Stimulated activated CD4-positive, alpha-beta T cell treated with anti-CD3 and anti-CD28 coated beads, Interleukin-15, amount 100 ng/mL, for 24 hours (primary cell): ENCODE measurements around the gene ABLIM1.

ENCODE experiments used
- DNase-seq: peaks from one replicate; pipeline ENCODE4 v3.0.0-alpha.2; 2020

ABLIM1 gene

DNA sequence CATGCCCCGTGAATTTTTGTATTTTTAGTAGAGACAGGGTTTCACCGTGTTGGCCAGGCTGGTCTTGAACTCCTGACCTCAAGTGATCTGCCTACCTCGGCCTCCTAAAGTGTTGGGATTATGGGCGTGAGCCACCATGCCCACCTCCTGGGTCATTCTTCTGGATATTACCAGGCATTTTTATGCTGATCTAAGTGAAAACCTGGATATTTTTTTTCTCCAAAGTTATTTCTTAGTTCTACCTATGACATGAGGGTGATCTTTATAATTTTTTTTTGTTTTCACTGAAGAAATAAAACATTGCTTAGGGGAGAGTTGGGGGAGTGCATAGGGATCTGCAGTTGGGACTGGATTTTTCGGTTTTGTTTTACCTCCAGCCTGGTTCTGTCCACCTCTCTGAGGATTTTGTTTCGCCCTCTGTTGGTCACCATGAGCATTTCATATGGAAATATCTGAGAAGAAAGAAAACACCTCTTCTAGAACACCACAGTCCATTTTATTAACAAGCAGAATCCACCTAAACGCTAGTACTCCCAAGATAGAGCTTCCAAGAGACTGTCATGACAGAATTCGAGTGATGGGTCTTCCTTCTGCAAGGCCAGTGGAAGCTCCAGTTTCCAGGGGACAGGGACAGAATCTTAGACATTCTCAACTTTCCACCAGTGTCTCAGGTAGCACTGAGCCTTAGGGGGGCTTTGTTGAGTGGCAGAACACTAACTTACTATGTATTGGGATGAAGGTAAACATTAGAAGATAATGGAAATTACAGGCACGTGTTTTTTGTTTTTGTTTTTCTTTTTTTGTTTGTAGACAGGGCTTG lies 220.4 kb downstream of the ABLIM1 start:
- no peak for DNase-seq

DNA sequence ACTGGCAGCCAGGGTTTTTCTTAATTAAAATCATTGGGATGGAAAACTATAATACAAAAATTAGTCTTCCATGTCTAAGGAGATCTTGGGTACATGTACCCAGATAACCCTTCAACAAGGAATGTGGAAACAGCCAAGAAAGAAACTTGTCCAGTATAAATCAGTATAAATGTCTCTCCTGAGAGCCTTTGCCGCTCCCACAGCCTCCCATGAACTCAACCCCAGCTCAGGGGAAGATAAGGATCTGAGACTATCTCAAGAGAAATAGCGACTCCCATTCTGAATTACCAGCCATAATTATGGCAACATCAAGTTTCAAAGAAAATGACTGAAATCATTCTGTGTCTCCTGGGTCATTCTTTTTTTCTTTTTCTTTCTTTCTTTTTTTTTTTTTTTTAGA lies 221.1 kb downstream of the ABLIM1 start:
- DNase-seq = no peak

DNA sequence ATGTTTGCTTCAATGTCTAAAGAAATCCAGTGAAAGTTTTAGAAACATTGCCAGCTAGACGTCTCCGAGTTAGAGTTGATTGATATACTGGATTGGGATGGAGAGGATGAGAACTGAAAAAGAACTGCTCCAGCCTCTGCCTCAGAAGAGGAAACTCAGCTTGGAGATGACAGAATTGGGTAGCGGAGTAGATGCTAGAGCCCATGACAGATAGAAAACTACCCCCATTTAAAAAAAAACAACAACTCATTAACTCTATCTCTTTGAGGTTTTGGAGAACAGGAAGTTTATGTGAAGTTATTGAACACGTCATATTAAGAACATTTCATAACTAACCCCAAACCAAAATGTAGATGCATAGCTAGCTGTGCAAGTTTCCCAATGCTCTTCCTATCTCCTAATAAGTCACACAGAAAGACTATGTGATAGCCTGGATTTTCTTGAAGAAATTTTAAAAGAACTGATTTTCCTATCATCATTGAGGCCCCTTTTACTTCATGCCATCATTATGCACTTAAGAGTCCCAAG lies 225.4 kb downstream of the ABLIM1 start:
- no peak for DNase-seq

DNA sequence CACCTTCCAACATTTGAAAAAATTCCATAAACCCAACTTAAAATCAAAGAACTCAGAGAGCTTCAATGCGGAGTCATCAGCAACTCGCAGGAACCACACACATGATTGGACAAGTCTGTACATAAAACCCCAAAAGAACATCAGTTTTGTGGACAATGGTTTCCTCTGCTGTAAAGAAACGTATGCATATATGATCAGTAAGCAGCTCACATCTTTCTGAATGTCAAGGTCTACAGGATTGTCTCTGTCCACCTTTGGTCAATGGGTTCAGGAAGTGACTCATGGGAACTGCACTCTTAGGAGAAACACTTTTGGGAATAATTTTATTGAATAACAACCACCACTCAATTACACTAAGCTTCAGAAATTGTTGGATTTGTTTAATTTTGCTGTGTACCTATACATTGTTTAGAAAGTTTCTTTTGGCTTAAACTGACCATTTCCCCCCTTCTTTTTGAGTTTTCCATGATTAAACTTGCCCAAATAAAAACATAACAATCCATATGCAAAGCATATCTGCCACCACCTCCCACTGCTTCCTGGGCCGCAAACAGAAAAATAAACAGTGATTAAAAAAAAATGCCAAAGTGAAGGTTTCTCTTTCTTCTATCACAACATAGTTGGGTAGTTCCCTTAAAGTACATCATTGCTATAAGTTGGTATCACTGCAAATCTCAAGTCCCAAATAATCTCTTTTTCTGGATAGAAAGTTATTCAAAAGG lies 226.5 kb downstream of the ABLIM1 start:
- DNase-seq = no peak

DNA sequence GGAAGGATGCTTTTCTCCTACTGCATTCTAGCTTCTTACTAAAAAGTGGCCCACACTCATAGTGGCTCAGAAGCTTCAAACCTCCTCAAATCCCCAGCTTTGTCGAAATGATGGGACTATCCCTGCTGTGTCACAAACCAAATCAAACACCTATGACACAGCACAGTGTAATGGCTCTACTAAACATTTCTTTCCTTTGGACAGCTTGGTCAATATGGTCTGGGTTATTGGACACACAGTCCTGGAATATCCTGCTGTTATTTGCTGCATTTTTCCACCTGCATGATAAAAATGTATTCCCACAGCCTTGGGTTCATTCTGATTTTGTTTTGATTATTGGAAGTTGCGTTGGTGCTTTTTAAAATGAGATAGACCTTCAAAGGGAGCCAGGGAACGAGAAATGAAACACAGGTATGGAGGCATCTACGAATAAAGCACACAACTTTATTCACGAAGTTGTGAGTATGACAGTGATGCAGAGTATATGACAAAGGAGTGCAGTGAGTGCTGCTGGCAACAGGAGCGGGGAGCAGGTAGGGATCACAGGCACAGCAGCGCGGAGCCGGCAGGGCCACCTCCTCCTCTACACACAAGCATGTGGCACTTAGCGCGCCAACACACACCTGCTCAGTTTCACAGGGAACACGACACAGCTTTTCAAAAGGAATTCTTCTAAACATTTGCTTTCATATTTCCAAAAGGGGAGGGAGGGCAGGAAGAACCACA lies 227.2 kb downstream of the ABLIM1 start:
- no peak for DNase-seq

DNA sequence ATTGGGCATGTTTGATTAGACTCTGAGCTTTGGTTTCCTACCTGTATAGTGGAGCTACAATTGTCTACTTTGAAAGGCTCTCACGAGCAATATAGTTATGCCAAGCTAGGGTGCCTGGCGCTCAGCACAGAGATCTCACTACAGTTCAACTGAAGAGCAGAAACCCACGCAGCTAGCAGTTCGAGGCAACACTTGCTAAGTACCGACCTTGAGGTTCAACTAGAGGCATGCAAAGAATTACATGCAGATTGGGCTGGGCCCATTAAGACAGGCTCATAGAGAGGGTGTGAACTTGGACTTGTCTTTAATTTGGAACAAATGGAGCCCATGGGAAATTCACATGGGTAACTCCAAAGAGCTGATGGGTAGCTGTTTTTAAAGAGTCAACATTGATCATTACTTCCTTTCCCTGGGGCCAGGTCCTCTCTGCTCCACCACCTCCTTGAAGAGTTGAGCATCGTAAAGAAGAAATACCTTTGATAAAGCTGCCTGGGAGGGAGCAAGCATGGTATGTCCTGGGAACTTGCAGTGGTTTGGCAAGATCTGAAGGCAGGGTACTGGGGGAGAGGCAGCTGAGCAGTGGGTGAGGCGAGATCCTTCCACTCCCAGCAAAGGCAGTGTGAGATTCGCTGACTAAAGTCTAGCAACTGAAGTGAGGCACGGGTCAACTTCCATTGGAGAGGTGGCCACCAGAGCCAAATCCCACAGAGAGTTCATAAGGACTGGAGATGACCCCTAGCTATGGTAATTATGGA lies 228.3 kb downstream of the ABLIM1 start:
- DNase-seq = no peak

DNA sequence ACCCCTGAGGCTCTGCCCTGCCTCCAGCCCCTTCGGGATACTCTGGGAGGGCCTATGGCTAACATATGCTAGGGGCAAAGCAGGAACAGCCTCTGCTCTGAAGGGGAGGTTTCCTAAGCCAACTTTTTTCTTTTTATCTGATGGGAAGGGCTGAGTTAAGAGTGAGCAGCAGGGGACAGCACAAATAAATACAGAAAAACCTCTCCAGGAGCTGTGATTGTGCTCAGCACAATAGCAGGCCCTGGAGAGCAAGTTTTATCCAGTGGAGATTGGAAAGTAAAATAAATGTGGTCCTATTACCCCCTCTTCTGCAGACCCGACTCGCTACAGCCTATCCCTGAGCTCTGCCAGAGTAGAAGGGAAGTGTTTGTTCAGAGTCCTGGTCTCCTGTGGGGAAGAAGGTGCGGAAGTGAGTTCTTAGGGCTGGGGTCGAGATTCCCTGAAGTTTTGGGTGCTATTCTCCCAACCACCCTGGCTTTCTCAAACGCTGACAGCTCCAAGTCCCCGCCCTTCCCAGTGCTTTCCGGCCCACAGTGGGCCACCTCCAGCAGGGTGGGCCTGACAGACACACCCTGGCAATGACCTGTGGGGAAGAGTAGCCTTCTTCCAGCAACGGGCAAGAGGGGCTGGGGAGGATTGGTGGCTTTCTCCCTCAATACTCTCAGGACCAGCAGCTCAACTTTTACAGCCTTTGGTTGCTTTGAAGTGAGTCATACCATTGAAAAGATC lies 230.8 kb downstream of the ABLIM1 start:
- DNase-seq = no peak

DNA sequence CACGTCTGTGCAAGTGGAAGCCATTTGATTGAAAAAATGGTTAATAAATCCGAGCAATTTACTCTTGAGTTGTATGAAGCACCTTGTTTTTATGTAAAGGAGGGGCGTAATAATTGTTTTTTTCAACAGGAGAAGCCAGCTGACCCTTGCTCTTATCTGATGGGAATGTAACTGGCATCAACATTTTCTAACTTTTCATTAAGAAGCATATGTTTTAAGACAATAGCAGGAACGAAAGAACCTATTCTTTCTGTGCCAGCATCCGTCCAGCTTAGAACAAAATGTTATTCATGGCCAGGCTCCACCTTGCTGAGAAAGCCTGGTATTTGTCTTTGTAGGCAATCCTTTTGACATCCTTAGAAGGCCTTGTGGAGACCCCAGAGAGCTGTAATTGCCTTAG lies 231.6 kb downstream of the ABLIM1 start:
- DNase-seq = no peak

DNA sequence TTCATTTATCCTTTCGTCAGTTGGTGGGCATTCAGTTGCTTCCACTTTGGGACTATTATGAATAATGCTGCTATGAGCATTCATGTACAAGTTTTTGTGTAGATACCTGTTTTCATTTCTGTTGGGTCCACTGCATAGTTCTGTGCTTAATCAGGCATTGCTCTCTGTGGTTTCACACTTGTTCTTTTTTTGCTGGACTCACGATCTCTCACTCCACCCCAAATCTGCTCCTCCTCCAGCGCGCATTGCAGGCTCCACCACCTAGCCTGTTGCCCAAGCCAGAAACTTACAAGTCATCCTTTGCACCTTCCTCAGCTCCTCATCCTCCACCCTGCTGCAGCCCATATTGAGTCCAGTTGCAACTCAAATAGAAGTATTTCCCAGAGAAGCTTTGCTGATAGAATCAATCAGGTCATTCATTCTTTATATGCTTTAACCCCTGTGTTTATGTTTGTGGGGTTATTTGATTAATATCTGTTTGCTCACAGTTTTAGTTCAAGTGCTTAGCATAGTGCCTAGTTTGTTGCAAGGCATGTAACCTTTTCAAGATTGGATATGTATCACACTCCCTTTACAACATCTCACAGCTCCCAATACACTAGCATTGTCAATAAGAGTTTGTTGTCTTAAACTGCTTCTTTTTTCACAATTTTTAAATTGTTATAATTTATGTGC lies 237.1 kb downstream of the ABLIM1 start:
- no peak for DNase-seq

DNA sequence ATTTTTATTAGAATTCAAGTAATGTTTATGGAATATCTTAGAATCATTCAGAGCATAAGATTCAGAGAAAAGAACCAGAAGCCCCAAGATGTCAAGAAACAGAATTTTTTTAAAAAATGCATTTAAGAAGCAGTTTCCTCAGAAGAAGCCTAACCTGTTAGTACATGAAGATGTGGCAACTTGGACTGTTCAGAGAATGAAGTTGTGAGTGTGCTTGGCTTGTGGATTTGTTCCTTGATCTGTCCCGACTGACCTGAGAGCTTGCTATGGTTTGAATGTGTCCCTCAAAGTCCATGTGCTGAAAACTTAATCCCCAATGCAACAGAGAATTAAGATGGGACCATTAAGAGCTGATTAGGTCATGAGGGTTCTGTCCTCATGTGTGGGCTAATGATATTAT lies 240.0 kb downstream of the ABLIM1 start:
- no peak for DNase-seq

DNA sequence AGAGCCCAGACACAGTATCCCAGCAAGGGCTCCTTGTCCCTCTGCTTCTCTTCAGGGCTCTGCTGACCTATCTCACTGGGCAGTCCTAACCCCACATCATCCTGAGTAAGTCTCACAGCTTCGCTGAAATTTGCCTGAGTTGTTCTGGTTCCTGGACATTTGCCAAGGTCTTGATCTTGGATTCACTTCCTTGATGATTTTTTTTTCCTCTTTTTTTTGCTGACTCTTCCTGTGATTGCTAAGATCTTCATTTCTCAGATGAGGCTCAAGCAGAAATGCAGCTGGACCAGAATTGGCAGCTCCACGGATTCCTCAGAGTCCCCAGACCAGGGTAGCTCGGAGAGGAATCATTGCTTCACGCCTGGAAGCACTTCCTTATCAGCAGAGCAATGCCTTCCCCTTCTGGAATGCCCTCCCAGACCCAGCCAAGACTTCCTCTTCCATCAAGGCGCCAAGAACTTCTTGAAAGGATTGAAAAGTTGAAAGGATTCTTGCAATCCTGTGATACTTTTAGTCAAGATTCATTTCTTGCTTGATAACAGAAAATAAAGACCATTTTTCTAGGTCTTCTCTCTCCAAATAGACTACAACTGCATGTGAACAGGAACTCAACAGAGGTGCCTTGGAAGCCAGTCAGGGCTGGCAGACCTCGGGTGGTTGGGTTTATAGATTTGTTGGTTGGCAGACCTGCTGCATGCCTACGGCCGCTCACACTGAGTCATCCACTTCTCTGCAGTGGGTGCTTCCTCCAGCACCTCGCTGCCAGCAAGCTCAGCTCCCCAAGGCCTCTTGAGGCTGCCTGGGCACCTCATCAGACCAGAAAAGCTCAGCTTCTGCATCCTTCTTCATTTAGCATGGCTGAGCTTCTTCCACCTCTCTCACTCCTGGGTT lies 244.9 kb downstream of the ABLIM1 start:
- DNase-seq = no peak

DNA sequence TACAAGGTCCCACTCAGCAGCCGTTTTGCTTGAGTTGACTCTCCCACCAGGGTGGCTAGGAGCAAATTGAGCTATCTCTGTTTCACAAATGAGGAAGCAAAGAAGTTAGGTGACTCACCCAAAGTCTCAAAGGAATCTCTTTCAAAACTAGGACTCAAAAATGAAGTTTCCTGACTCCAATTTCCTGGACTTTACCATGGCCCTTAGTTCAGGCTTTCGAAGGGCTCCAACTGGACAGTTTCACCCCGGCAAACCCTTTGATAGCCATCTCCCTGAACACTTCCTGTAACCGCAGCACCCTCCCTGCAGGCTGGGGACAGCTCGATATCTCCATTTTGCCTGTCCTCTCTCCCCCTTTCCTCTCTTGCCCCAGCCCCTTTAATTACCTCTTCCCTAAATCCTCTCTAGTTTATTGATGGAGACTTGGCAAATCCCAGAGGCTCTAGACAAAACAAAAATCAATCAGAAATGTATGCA lies 249.1 kb downstream of the ABLIM1 start:
- DNase-seq = no peak

DNA sequence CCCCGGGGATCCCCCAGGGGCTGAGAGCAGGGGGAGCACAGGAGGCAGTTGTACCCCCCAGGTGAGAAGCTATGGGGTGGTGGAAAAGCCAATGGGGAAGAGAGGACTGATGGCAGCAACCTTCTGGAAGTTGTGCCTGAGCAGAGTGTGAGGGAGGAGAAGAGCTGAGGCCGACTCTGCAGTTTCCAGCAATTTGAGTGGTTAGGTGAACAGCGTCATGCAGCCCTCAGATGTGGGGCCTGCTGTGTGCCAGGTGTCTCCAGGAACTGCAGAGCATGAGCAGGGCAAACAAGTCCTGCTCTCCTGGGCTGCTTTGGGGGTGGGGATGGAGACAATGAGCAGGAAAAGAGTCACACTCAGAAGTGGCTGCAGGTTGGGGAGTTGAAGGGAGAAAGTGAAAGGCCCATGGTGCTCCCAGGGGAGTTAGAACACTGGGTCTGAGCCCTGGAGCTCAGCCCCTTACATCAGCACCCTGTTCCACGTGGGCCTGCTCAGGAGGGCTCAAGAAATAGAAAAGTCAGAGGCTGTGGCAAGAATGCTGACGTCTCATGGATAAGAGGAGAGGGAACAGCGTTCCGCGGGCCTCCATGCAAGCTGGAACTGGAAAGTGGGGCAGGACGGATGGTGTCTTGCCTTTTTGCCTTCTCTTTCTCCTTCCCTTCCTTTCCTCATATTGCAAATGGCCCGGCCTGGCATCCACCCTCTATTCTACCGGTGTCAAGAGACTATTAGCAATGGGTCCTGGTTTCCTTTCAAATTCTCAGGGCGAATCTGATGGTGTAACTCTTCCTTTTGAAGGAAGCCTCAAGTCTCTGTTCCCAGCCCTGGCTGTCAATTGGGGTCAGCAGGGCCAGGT lies 249.7 kb downstream of the ABLIM1 start:
- no peak for DNase-seq

DNA sequence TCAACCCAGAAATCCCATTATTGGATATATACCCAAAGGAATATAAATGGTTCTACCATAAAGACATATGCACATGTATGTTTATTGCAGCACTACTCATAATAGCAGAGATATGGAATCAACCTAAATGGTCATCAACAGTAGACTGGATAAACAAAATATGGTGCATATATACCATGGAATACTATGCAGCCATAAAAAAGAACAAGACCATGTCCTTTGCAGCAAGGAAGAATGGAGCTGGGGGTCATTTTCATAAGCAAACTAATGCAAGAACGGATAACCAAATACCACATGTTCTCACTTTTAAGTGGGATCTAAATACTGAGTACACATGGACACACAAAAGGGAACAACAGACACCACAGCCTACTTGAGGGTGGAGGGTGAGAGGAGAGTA lies 251.6 kb downstream of the ABLIM1 start:
- DNase-seq = no peak

DNA sequence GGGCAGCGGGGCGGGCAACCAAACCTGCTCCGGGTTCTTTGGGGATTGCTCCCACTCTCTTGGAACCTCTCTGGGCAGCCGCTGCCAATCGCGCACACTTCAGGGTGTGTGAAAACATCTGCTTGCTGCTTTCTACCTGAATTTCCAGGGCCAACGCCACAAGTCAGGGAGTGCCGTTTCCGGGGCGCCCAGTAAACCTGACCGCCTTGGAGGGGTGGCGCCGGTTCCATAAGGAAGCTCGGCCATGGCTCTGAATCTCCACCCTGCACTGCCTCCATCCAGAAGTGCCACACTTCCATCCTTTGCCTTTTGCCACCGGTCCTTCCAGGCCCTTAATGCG lies 253.1 kb downstream of the ABLIM1 start:
- no peak for DNase-seq

DNA sequence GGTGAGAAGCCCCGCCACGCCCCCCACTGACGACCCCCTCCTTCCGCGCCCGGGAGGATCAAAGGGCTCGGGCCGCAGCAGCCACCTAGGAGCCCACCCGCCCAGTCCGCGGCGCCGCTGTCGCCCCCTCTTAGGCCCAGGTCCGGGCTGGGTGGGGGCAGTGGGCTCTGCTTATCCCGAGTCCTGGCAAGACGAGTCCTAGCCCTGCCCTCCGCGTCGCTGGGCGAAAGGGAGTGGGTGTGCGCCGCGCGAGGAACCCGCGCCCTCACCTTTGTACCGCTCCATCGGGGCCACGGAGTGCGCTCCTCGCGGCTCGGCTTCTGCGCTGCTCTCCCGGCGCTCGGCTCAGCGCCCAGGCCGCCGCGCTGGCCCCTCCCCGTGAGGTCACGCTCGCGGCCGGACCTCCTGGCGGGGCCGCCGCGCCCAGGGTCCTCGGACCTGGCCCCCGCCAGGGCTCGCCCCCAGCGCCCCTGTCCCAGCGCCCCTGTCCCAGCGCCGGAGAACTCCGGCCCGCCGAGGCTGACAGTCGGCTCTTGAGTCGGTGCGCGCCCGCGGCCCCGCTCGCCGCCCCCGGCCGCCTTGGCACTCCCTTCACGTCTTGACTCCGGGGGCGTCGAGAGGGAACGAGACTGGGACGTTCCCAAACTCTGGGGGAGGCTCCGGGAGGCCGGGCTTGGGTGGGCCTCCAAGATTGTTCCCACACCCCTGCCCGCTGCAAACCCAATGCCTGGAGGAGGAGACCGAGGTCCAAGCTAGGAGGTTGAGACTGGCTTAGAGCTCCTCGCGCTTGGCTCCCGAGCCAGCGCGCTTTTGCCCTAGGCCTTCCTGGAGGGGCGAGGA lies 253.7 kb downstream of the ABLIM1 start, which contains the start of gene AFAP1L2:
Gene AFAP1L2 (minus strand): TSS at position 332 of the 840 bp plus-strand sequence. CDS start 47 bp downstream, at position 285.
- DNase-seq = no peak

DNA sequence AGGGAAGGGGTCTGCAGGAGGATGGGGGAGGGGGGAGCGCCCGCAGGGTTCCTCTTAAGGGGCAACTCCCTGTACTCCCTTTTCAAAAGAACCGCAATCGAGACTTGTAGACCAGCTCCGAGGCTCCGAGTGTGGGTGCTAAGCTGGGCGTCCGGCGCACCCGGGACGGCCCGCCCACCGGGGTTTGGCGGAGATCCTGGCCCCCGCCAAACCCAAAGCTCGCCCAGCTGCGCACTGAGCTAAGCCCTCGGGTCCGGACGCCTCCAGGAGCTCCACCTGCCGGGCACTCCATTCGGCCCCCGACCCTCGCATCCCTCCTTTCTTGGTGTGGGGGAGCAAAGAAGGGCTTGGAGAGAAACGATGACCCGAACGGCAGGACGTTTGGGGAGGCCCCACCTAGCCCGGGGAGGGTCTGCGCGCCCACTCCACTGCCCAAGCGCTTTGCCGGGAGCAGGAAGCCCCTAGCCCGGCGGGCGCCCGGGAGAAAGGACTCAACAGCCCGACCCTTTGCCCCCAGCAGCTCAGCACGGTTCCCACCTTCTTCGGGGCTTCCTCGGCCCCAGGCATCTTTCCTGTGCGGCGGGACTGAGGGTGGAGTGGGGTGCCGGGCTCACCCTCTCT lies 254.4 kb downstream of the ABLIM1 start:
- DNase-seq = peak; percentile 15
